DMS 273 treated with DMSO at 0.1 percent for 48 hours (cell line): ENCODE results near the gene GPR158.

Experiments used
- DNase-seq: peaks from one replicate; lab custom pipeline; 2025; lab: John Stamatoyannopoulos, UW

Gene GPR158

DNA sequence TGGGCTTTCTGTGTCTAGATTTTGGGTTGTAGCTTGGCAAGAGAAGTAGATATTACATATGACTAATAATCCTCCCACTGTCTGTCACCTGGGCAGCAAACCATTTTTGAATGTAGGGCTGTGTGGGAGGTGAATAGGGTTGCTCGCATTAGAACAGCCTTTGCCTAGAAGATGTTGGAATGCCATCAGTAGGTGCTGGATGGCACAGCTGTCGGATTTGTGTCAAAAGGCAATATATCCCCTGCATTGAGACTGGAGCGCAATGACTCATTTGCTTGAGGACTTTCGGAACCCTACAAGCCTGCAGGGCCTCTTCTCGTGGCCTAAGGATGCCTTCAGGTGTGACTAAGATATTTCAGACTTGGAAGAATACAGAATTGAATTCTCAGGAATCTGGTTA is 323.8 kb downstream of the GPR158 start:
- no peak for DNase-seq

DNA sequence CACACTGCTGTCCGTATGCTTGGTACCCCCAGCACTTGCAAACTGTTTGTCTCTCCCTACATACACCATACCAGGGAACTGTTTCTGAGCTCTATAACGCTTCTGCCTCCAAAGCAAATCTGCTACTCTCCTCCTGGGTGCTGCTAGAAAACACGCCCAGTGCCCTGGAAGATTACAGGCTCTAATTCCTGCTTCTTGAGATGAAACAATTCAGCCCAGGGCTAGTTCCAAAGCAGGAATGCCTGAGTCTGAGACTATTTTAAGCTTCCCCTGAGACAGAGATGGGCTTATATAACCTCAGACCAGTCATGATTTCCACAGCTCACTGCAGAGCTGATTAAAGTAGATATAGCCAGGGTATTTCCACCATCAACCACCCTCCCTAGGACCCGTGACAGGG is 327.1 kb downstream of the GPR158 start:
- DNase-seq: no peak

DNA sequence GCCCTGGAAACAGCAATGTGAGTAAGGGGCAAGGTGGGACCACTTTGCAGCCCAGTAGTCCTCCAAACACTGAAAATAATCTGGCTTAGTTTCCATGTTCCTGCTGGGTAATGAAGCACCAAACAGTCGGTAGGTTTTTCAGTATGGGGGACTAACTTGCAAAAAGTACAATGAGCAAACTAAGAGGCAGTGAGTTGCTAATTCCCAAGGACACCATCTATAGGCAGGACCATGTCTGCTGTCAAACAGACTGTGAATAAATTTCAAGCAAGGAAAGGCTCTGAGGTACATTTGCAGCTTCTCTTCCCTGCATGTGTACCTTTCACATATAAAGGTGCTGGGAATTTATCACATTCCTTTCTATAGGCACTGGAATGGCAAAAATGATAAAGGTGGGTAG is 327.7 kb downstream of the GPR158 start:
- no peak for DNase-seq

DNA sequence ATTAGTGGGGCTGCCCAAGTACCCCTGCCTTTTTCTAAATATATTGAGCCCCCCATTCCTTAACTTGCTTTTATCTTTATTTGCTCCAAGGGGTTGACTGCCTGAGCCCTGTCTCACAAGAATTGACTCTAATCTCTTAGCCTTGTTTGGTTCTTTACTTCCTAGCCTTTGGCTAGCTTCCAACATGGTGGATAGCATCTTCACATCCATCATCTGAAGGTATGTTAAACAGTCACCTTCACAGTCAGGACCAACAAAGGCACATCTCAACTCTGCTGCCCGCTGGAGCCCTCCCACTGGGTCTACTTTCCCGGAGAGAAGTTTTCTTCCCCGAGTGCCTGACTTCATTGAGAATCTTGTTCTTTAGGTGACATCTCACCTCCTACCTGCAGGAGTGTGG is 329.5 kb downstream of the GPR158 start:
- no peak for DNase-seq

DNA sequence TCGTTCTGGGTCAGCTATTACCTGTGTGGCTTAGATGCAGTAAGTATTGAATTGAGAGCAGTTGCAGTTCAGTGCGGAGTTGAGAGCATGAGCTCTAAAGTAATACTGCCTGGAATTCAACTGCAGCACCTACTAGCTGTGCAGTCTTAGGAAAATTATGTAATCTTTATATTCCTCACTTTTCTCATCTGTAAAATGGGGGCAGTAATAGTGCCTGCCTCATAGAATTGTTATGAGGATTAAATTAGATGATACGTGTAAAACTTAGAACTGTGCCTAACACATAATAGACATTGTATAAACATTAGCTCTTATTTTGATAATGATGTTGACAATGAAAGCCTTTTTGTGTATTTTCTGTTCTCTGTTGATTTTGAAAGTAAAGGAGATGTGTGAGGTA is 330.0 kb downstream of the GPR158 start:
- no peak for DNase-seq

DNA sequence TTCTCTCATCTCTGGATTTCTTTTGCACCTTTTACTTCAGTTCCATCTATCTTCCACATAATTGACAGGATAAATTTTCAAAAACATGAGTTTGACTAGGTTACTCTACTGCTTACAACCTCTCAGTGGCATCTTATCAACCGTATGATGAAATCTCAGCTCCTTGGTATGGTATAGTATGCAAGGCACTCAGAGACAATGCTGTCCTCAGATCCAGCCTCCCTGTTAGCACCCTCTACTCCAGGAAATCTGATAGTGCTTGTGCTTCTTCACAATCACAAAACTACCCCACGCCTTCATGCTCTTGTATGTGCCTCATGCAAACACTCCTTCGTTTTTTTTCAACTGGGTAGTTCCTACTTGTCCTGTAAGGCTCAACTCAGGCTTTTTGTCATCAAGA is 330.7 kb downstream of the GPR158 start:
- DNase-seq: no peak

DNA sequence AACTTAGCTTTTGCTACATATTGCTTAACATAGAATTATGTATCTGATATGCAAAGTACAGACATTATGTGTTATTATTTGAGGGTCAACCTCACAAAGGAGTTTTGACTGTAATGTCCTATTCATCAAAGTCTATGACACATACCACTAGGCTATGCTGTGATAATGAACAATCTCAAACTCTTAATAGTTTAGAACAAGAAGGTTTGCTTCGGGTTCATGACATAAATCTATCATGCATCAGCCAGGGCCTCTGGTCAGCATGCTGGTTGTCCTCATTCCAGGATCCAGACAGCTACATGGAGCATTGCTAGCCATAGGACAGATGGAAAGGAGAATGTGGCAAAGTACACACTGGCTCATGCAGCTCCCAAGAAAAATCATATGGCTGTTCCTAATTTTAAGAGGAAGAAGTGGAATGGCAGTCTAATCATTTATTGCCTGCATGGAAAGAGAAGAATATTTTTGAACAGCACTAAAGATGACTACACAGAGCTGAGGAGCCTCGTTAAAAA is 332.1 kb downstream of the GPR158 start:
- no peak for DNase-seq

DNA sequence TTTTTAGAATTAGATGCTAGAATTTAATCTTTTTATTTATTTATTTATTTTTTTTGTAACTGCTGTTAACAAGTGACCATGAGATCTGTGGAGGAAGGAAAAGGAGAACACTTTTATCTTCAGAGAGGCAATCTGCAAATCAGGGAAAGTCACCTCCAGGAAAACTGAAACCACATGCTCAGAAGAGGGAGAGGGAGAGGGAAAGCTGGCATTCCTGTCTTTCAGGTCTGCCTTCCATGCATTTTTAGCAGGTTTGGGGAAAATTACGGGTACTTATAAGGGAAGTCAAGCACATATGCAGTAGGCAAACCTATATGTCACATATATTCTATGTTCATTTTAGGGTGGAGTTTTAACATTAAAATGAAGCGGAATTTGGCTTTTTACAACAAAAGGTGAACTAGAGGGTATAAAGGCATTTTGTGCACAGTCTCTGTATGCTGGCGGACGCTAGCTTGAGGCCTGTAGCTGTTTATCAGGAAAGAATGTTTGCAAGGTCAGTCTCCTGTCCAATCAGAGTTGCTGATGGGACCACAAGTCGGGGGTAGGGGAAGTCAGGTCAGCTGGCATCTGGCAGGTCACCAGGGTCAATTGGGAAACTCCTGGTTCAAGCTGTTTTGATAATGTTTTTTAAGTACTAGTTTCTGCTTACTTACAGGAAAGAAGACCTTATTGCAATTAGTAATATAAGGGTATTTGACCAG is 333.5 kb downstream of the GPR158 start:
- DNase-seq: no peak

DNA sequence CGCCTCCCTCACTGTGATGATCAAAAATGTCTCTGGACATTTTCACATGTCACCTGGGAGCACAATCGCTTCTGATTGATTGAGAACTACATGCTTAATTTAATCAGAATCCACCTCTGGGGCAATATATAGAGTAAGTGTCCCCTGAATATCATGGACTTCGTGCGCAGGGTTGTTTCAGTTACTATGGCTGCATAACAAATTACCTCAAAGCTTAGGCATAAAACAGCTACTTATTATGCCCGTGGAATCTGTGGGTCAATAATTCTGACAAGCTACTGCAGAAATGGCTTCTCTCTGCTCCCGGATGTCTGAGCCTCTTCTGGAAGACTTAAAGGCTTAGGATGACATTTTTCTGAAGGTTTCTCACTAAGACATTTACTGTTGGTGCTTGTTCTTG is 334.4 kb downstream of the GPR158 start:
- DNase-seq: no peak

DNA sequence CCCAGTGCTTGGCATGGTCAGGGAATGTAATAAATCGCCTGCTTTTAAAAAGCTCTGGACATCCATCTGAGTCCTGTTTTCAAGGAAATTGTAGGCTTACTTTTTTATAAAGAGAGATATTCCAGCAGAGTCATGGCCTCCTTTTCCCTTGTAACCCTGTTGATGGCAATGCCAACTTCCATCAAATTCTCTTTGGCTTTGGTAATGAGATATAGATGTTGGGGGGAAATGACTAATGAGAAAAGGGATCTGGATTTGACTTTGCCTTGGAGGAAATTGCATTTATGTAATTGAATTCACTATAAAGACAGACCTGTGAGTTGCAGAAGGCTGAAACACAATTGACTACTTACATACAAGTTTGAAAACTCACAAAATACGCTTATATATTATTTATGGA is 347.5 kb downstream of the GPR158 start:
- DNase-seq: no peak

DNA sequence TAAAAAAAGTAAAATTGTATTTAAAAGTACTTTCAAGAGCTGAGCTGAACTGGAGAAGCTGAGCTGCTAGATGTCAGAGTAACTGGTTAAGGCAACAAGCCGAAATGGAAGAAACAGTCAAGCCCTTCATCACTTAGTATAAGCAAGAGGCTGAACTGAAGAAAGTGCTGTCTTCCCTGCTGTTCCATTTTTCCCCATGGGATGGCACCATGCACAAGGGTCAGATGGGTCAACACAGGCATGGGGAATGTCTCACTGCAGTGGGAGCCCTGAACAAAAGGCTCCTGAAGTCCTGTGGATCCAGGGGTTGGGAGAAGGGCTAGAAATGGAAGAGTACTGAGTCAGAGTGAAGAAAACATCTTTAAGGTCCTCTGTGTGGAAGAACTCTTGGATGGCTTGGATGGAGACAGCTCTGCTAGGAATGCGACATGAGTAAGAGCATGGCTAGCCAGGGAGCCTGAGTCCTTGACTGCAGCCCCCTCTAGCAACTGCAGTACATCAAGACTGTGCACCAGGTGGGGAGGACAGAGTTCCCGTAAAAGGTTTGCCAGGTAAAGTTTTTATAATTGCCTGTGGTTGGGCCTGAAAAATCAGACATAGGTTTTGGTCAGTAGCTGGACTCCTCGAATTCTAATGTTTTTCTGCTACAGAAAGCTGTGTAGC is 348.3 kb downstream of the GPR158 start:
- DNase-seq: no peak

DNA sequence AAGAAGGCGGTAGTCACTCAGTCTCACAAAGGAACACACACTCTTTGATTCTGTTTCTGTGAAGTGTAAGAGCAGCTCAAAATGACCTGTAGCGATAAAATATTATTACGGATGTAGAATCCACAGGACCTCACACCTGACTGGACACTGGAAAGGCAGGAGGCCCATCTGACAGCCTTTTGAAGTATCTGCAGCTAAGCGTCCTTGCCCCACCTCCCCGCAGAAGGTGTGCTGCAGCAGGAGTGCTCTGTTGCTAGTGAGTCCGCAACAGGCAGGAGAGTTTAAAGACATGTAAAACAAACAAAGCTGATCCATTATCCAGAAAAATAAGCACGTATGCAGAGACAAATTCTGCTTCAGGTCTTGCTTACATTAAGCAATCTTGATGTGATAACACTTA is 355.5 kb downstream of the GPR158 start:
- DNase-seq: no peak

DNA sequence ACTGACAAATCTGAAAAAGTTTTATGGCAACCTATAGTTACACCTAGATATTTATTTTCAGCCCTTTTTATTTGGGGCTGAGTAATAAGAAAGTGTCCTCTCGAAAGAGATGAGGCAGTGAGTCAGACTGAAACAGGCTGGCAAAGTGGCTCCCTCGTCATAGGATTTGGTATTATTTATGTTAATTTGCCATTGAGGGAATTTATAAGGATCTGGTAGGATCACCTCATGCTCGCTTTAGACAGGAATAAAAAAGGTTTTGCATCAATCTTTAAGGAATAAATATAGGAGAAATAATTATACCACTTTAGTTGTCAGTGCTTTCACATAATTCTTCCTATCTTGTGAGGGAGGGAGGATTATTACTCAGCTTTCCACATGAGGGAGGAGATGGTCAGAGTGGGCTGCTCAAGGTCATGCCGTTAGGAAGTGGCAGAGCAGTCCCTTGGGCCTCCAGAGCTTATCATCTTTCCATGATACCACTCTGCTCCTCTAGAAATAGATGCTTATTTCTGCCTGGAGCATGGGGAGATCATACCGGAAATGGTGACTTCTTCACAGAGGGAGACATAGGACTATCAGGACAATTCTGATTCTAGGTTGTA is 356.8 kb downstream of the GPR158 start:
- no peak for DNase-seq

DNA sequence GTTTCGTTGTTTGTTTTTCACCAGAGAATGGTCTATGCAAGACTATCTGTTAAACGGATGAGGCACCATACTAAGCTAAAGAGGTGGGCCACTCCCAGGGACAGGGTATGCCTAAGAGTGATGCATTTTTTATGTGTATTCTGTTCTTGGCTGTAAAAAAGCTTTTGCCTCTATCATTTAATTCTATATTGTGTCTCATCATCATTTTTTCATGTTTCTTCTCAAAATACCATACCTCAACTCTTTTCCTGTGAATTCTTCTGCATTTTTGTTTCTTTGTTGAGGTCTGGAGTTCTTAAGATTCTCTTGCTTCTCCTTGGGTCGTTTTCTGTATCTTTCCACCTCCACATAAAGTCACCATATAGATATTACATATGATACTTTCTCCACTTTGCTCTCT is 357.4 kb downstream of the GPR158 start:
- DNase-seq: no peak

DNA sequence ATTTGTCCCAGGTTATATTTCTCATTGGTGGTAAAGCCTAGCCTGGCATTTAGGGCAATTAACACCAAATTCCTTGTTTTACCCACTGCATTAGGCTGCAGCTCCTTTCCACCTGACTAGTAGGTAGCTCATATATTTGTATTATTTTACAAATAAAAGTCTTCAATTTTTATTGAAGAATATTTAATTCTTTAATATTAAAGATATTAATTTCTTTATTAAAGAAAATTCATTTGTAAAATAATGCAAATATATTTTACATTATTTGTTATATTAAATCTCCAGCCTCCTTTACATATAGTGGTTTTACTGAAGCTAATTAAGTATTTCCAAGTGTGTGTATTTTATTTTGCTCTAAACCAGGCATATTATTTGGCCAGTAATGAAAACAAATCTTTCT is 361.2 kb downstream of the GPR158 start:
- DNase-seq: no peak

DNA sequence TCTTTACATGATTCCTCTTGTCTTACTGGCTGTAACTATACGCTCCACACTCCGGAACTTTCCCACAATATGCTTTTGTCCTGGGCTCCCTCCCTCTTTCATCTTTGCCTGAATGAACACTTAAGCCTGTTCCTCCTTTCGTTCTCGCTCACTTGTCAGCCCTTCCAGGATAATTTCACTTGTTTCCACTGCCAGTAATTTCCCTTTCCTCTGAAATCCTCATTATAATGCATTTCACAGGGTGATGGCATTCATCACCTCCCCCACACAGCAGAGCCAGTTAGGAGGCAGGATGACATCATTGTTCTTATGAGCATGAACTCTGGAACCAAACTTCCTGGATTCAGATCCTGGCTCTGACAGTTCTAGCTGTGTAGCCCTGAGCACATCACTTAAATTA is 372.6 kb downstream of the GPR158 start:
- DNase-seq: no peak

DNA sequence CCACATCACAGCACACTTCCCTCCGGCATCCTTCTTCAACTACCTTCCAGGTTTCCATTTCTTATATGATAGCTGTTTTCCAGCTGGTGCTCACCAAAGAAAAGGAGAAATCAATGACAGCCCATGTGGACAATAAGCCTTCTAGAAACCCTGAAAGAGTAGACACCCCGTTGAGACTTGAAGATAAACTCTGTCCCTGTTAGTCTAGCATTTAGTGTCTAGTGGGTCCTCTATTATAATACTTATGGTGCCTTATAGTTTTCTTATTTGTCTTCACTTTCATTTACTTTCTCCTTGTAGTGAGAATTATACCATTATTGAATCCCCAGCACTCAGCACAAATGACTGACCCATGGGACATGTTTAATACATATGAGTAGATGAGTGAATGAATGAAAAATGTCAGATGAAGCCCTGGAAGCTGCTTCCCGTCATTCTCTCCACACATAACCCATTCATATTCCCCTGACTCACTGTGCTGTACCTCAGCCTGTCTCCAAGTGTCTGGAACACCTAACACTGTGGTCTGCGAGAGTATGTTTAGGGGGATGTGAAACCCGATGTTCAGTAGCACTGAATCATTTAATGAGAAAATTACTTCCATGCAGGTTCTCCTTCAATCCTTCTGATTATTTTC is 377.6 kb downstream of the GPR158 start:
- DNase-seq: no peak

DNA sequence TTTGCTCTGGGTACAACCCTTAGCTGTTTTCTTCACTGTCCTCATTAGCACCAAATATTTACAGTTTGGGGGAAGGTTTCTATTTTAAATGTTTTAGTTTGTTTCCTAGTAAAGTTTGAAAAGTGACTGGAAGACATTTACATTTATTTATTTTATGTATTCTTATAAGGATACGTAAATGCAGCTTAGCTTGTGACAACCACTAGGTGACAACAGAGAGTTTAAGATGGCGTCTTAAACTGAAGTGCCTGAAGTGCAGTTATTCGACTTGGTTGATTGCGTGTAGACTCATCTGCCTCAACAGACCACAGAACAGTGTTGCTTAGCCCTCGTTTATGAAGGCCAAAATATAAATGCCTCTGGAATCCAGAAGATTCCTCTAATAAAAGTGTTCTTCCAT is 381.1 kb downstream of the GPR158 start:
- no peak for DNase-seq

DNA sequence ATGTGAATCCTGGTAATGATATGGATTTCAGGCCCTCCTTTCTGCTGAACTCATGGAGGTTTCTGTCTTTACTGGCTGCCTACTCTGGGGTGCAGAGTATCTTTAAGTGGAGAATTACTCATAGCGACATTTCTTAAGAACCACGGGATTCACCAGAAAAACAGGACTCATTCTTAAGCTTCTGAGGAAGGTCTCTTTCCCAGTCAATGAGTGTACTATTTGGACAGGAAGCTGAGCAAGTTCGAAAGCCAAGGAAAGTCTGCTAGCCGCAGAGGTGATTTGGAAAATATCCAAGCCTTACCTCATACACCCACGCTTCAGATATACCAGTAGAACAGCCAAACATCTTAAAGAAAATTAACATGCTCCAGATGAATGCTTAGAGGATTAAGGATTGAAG is 381.7 kb downstream of the GPR158 start:
- DNase-seq: no peak

DNA sequence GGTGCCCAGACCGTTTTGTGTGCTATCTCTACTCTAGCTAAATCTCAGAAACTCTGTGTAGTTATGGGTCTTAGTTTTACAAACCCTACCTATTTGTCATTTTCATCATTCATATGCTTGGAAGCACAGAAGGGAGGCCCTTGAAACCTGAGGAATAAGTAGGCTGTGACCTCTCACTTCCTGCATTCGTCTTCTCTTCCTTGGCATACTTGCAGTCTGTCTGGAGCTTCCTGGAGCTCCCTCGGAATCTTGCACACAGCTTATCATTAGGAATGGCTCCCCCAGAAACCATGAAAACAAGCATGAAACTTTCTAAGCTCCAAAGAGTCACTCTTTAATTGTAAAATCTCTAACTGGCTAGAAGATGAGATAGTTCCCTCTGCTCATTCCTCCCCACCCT is 382.3 kb downstream of the GPR158 start:
- no peak for DNase-seq

DNA sequence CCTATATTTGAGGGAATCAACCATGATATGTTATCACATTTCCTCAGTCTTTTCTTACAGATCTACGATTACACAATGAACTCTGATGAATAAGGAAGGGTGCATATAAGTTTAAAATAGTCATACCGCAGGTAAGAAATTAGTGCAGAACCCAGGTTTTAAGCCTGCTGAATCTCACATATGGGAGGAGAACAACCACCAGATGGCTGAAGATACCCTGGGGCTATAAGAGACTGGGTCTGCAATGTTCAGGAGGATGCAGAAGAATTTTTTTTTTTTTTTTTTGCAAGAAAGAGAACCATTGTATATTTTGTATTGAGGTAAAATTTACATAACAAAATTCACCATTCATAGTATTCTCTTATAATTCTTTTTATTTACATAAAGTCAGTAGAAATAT is 387.0 kb downstream of the GPR158 start:
- DNase-seq: no peak

DNA sequence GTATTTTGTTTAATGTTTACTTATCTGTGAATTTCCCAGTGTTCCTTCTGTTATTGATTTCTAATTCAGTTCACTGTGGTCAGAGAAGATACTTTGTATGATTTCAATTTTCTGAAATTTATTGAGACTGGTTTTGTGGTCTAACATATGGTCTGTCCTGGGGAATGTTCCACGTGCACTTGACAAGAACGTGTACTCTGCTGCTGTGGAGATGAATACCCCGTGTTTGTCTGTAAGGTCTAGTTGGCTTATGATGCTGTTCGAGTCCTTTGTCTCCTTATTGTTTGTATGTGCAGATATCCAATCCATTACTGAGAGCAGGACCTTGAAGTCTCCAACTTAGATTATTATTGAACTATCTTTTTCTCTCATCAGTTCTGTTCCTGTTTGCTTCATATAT is 387.7 kb downstream of the GPR158 start:
- DNase-seq: no peak

DNA sequence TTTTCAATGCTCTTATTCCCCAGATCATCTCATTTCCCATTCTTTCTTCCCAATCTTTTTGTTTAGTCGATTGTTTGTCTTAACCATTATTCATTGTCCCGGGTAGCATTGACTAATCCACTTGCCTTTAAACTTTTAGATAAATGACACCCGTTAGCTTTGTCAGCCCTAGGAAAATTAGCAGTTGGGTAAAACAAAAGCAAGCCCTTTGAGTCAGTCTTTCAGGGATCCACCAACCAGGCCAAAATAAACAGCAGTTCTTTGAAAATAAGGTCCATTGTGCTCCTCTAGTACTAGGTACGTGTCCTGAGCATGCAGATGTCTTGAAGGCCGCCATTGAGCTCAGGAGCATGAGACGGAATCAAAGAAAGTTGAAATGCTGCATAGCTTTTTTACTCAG is 389.6 kb downstream of the GPR158 start:
- no peak for DNase-seq
